Measurements from ENCODE around the gene GNAL. TPM values are rescaled to one million over a fixed set of nuclear protein-coding genes. Genes with fewer than 3 reads are reported as not detected.
A peak's percentile ranks its signal among the peaks of the same experiment; 100 is the strongest.

GNAL gene
- total RNA-seq, 1 experiment from 2014 or later: 24.0 TPM

- Histone ChIP-seq H3K79me1 (ENCODE audit: insufficient read depth, low read depth, low read length, poor library complexity, severe bottlenecking) (no peaks in the 10 kb centered on the region), H2BK5ac (ENCODE audit: insufficient read length, low read length) (no peak overlapping the region), H3K79me2 (ENCODE audit: insufficient read depth, low read length) (no peaks in the 10 kb centered on the region), H3K4ac (ENCODE audit: low read depth, low read length) (no peak overlapping the region), H2BK20ac (ENCODE audit: low read depth, low read length, poor library complexity, severe bottlenecking) (no peak overlapping the region), H3K27ac (ENCODE audit: insufficient read length, low read depth, low read length) (no peak overlapping the region), H4K91ac (ENCODE audit: insufficient read length, low read depth, low read length) (no peak overlapping the region), H2BK120ac (ENCODE audit: low read depth, low read length, poor library complexity, severe bottlenecking) (no peak overlapping the region), H3K4me1 (ENCODE audit: insufficient read depth, low read length) (no peaks in the 10 kb centered on the region), H4K5ac (ENCODE audit: insufficient read length, low read depth, low read length) (no peak overlapping the region), H3K27me3 (ENCODE audit: insufficient read depth, low read length) (no peaks in the 10 kb centered on the region), H3K9ac (ENCODE audit: extremely low read depth, insufficient read length, low read length) (no peak overlapping the region), H2BK15ac (ENCODE audit: low read depth, low read length) (no peak overlapping the region), H4K20me1 (ENCODE audit: control insufficient read depth, insufficient read depth, insufficient read length) (no peaks in the 10 kb centered on the region), H3K23me2 (ENCODE audit: insufficient read length, low read depth, low read length, poor library complexity, severe bottlenecking) (no peaks in the 10 kb centered on the region), H4K8ac (replicated peaks; ENCODE audit: insufficient read length, low read depth, low read length) (no peak overlapping the region), H3K18ac (ENCODE audit: insufficient read length, low read depth, low read length) (no peak overlapping the region), H3K9me3 (ENCODE audit: control insufficient read depth, low read depth, low read length) (no peaks in the 10 kb centered on the region), H2AK5ac (ENCODE audit: insufficient read length, low read length) (no peak overlapping the region), H3K4me2 (ENCODE audit: insufficient read depth, insufficient read length, low read length) (no peak overlapping the region), H3K23ac (ENCODE audit: insufficient read length, low read depth, low read length) (no peak overlapping the region), H3K14ac (ENCODE audit: insufficient read depth, low read length) (no peak overlapping the region), H2AFZ (ENCODE audit: low read length) (no peak overlapping the region), H3K56ac (ENCODE audit: insufficient read length, low read depth, low read length) (no peak overlapping the region), H2BK12ac (ENCODE audit: insufficient read length, low read depth, low read length) (no peak overlapping the region), H3T11ph (ENCODE audit: low read length) (no peak overlapping the region)
- H3K27ac Mint-ChIP-seq: 0 out of 7 replicates have a peak overlapping the region, but pooled peaks of 1 of the 3 experiments have one; percentile 35
- peaks cover 10 to 11% of the 10 kb centered on the region in 2 experiments for H3K4me1 Mint-ChIP-seq
- no peak for TF ChIP-seq CTCF (conservative IDR thresholded peaks at IDR 0.05)
- H3K9me3 Mint-ChIP-seq: no peaks in the 10 kb centered on the region; a peak in 1 of 5 replicates
- WGBS (ENCODE audit: extremely low coverage, insufficient read length, low lambda C conversion rate): no CpG with 5 or more reads among the region's 2 CpGs
- no peaks in the 10 kb centered on the region; the same call in 1 of the 2 replicates for H3K27me3 Mint-ChIP-seq (ENCODE audit: low read depth)
- DNase-seq: no peak
- H3K36me3 Mint-ChIP-seq (ENCODE audit: insufficient read depth in 1 of 3, low read depth in 3 of 3): no peaks in the 10 kb centered on the region; a peak in 1 of 7 replicates
- no peak overlapping the region for H3K4me3 Mint-ChIP-seq
Measured at GRCh38 chr18:11726556-11726955, 37.5 kb downstream of the GNAL start.
